Stimulated activated CD8-positive, alpha-beta memory T cell treated with anti-CD3 and anti-CD28 coated beads, Interleukin-7, amount 100 ng/mL, for 48 hours (primary cell): ENCODE measurements around the gene CYP3A5.
"Not testable (repeated sequence)": the region's sequence is repeated elsewhere in the genome, so short reads cannot be mapped to it uniquely, and the experiment has no call there.

Source experiments
- DNase-seq, 2 donors: peaks; one replicate each; pipeline ENCODE4 v3.0.0-alpha.2; 2020; ENCODE audit warnings: low read depth in 1 of 2; ENCODE audit errors: extremely low read depth in 1 of 2

CYP3A5 gene

DNA sequence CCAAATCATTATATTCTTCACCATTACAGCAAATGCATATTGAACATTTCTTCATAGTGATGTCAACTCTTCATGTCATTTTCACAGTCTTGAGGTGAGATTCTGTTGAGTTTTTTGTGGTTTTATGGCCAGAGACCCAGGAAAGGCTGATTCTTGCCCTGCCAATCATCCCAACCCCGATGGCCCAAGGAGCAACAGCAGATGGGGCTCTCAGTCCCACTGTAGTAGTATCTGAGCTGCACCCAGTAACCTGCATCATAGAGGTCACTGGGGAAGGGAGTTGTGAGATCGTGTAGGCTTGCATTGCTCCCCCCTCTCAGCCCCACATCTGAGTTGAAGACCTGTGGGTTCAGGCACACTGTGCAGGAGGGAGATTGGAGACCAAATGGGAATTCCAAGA is 36.3 kb downstream of the CYP3A5 start:
- no peak for DNase-seq

DNA sequence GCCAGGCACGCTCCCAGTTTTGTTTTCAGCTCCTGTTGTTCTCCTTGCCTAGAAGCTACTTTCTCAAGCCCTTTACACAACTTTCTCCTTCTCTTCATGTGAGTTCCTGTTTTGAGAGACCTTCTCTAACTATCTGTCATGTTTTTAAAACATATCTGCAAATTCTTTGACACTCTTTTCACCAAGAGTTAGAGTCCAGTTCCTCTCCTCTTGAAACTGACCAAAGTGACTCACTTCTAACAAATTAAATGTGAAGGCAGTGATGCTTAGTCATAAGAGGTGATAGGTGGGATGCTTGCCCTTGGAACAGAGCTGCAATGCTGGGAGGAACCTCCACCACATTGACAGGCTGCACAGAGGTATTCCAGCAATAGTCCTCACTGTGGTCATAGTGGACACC is 37.8 kb downstream of the CYP3A5 start:
- no peak for DNase-seq

DNA sequence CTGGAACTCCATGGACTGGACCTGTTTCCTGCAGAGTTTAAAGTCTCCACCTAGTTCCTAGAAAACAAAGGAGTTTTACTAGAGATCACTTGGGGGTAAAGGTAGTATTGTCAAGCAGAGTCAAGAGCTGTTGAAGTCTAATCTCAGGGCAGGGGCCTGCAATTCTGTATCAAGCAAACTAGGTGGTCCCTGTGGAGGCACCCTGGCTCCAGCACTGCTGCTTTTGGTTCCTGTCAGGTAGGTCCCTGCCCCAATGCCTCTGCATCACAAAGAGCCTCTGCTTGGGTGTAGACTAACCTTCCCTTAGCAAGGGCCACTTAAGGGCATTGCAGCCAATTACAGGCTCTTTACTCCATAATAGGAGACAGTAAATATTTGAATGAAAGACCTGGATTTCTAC is 40.5 kb downstream of the CYP3A5 start:
- no peak for DNase-seq

DNA sequence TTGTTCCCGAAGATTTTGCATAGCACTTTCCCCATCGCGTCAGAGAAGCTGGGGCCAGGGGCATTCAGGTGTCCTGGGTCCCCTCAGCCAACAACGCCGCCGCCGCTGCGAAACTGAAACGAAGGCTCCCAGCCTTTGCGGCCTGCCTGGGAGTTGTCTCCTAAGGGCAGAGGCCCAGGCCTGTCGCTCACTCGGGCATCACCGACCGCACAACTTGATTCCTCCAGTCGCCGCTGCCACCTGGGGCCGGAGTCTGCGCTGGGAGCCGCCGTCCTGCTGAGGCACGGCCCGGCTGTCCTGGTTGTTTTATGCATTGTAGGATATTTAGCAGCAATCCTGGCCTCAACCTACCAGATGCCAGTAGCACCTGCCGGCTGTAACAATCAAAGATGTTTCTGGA is 41.1 kb downstream of the CYP3A5 start:
- no peak for DNase-seq

DNA sequence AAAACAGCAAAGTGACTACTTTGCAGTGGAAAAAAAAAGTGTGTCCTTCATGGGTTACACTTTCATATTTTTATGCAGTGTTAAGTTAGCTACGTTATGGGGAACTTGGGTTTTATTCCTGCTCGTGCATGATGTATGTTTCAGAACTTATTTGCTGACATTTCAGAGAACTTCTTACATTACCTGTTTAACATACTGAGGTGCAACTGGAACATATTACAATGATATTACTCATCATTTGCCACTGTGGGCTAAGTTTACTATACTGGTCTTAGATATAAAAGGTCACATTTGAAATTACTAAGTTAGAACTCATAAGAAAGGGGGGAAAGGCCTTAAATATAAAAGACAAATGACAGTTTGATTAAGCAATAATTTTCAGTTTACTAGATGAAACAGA is 42.4 kb downstream of the CYP3A5 start:
- not testable (repeated sequence) for DNase-seq

DNA sequence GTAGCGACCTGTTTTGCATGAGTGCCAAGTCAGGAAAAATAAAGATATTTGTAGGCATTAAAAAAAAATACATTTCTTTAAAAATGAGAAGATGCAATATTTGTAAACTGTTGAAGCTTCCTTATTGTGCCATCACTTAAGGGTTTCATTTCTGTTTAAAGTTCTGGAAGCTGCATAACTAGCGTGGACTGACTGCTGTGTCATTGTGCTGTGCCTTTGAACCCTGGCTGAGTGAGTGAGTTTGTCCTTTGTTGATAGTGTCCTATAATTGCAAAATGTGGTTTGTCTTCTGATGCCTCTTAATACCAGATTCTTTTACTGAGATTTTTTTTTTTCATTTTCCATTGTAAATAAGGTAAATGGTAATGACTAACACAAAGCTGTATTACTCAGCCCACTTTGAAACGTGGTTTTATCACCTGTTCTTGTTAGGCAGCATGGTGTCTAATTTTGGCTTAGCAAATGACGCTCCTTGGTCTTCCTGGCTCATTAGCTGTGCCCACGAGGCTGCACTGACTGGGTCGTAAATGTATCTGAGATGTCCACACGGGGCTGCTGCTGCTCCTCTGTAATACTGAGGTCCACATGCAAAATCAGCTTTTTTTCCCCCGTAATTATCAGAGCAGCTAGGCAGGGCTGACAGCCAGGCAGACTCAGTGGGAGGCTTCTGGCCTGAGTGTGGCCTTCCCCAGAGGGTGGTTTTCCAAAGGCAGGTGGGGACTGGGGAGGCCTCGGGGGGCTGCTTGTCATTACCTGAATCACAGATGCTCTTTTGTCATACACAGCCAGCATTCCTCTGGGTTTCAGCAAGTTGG is 48.3 kb downstream of the CYP3A5 start:
- peak; percentile 10 to 43 for DNase-seq

DNA sequence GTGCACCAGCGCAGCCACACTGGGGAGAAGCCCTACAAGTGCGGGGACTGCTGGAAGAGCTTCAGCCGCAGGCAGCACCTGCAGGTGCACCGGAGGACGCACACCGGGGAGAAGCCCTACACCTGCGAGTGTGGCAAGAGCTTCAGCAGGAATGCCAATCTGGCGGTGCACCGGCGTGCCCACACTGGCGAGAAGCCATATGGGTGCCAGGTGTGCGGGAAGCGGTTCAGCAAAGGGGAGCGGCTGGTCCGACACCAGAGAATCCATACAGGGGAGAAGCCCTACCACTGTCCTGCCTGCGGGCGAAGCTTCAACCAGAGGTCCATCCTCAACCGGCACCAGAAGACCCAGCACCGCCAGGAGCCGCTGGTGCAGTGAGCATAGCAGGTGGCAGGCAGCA is 50.2 kb downstream of the CYP3A5 start:
- no peak for DNase-seq

DNA sequence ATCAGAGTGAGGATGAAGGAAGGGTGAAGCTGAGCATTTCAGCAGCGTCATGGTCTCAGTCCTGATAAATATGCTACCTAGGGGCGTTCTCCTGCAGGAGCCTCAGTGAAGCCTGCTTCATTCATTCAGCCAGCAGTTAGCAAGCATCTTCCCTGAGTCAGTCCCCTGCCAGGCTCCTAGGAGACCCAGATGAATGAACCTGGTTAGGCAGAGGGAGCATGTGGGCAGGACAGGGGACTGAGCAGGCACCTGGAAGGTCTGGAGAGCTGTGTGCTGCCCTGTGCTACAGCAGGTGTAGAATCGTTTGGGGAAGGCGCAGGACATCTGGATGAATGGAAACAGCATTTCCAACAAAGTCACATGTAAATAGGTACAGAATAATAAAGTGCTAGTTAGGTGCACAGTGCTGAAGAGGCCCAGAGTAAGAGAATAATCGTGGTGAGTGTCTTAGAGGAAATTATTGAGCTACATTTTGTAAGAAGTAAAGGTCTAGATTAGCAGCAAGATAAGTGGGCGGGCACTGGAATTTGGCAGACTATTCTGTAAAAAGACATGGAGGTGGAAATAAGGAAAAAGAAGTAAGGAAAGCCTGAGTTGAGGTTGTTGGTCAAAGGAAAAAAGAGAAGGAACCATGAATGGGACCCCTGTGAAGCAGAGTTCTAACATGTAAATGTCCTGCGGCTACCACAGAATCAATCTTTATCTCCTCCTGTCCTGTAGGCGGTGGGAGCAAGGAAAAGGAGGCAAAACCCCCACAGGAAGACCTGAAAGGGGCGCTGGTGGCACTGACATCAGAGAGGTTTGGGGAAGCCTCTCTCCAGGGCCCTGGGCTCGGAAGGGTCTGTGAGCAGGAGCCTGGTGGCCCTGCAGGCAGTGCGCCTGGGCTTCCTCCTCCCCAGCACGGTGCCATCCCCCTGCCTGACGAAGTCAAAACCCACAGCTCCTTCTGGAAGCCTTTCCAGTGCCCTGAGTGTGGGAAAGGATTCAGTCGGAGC is 51.0 kb downstream of the CYP3A5 start:
- no peak for DNase-seq

DNA sequence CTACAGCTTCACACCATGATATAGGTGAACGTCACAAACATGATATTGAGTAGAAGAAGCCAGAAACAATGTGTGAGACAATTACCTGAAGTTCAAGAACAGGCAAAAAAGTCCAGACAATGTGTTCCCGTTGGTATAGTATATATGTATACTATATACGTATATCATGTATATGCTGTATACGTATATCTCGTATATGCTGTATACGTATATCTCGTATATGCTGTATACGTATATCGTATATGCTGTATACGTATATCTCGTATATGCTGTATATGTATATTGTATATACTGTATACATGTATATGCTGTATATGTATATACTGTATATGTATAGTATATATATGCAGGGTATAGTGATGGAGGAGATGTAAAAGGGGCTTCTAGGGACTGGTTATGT is 52.3 kb downstream of the CYP3A5 start:
- DNase-seq = no peak

DNA sequence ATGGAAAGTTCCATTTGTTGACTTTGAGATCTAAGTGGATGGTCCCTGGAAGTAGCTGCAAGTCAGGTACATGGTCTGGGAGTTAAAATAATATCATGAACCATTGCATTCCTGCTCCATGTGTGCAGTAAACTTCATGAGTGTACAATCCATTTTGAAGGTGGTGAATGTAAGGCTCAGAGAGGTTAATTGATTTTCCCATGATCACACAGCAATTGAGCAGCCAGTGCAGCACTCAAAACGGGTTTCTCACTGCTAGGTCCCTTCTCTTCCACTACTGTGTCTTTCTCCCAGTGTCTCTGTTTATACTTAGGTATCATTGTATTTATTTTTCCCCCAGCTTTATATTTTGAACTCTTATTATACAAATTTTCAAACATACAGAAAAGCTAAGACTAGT is 53.1 kb downstream of the CYP3A5 start:
- no peak for DNase-seq

DNA sequence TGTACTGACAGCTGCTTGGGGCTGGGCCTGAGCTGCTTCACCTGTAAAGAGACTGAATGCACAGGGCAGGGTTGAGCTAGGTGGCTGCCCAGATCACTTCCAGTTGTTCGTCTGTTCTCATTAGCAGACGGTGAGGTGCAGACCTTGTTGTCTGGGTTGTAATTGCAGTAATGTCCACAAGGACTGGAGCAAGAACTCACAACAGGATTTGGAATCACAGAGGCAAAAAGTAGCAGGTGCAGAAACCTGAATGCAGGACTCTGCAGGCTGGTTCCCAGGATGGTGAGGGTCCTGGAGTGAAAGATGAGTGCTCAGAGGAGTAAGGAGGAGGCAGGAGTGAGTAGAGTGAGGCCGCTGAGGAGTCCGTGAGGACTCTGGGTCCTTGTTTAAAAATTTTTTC is 53.8 kb downstream of the CYP3A5 start:
- DNase-seq = no peak

DNA sequence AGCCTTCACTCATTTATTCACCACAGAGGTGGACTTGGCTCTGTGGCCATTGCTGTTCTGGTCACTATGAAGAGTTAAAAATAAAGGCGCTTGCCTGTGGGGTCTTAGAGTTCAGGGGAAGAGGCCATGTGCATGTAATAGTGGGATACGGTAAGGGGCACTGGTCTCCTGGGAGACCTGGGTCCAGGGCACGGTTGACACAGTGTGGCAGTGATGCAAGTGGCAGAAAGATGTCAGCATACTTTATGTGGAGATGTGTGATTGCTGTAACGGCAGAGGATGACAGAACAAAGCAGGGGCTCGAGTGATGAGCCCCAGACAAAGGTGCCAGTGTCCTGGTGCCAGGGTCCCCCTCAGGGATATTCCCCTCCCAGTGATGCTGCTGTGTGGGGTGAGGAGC is 54.5 kb downstream of the CYP3A5 start:
- DNase-seq = no peak

DNA sequence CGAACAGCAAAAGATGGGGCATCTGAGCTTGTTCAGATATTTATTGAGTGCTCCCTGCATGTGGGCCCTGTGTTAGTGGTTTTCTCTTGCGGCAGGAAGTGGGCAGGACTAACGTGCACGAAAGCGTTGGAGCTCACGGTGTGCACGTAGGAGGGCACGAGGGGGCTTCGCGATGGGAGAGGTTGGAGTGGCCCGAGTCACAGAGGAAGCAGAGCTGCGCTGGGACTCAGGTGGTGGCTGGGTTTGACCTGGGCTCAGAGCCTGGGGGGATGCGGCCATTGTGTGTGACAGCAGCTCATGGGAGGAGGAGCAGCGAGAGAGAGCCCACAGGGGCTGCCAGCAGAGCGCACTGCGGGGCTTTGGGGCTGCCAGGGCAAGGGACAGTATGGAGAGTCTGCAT is 55.3 kb downstream of the CYP3A5 start:
- DNase-seq = peak; percentile 62 to 74

DNA sequence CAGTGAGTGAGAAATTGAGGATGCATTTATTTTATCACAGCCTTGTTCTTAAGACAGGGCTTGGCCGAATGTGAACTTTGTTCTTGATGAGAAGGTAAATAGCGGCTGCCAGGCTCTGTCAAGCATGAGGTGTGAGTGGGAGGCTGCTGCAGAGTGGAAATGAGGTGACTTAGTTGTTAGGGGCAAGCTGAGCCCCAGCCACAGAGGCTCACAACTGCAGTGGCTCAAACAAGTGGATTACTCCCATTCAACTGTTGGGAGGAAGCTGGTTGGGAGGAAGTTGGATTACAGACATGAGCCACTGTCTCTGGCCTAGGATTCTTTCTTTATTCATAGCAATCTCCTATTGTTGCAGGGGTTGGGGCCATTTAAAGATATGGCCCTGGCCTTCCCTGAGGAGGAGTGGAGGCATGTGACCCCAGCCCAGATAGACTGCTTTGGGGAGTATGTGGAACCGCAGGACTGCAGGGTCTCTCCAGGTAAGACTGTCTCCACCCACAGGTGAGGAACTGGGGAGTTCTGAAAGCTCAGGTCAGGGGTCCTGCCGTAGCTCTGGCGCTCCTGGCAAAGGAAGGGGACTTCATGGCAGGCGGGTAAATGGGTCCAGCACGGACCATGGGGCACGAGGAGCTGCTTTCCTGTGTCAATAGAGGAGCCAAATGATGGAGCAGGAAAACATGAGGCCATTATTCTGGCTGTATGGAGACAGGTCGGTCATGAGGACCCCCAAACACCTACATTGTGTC is 55.9 kb downstream of the CYP3A5 start:
- peak; percentile 14 to 45 for DNase-seq

DNA sequence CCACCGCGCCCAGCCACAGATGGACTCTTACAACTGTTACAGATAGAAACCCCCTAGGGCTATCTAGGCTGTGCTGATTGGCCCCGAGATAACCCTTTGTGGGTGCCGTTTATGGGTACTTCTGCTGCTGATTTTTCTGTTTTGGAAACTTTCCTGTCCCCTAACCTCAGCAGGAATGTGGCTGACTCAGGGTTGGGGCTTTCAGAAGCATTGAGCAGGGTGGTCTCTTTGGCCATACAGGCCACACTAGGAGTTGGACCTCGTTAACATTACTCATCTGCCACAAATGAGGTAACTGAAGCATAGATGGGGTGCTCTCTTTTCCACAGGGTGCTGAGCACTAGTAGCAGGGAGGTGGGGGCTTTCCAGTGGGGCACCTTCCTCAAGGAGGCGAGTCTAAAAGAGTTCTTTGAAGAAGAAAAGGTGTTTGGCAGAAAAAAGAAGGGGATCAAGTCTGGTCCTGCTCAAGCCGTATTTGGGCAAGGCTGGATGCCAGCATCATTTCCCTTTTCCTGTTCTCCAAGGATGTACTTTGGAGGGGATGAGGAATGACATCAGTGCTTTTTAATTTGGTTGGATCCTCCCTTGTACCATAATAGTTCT is 56.6 kb downstream of the CYP3A5 start:
- peak; percentile 36 to 68 for DNase-seq

DNA sequence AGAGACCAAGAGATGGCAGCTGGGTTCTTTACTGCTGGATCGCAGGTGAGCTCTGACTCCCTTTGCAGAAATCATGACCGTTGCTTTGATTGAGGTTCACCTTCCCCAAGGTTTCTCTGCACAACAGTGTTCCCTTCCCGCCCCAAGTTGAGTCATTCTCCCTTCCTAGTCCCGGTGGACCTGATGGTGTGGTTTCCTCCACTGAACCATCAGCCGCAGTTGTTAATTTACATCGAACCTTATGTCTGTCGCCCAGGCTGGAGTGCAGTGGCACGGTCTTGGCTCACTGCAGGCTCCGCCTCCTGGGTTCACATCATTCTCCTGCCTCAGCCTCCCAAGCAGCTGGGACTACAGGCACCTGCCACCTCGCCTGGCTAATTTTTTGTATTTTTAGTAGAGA is 57.2 kb downstream of the CYP3A5 start:
- no peak for DNase-seq

DNA sequence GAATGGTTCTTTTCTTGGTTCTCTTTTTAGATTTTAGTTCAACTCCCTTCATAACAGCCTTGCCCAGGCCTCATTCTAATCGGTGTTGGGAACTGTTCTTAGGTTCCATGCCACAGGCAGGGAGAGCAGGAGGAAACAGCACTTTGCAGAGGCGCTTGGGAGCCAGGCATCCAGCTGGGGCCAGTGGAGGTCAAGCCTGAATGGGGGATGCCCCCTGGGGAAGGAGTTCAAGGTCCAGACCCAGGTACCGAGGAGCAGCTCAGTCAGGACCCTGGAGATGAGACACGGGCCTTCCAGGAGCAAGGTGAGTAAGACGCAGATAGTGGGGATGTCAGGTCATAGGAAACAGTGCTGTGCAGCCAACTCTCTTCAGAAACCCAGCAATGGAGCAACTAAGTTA is 58.5 kb downstream of the CYP3A5 start:
- DNase-seq = no peak

DNA sequence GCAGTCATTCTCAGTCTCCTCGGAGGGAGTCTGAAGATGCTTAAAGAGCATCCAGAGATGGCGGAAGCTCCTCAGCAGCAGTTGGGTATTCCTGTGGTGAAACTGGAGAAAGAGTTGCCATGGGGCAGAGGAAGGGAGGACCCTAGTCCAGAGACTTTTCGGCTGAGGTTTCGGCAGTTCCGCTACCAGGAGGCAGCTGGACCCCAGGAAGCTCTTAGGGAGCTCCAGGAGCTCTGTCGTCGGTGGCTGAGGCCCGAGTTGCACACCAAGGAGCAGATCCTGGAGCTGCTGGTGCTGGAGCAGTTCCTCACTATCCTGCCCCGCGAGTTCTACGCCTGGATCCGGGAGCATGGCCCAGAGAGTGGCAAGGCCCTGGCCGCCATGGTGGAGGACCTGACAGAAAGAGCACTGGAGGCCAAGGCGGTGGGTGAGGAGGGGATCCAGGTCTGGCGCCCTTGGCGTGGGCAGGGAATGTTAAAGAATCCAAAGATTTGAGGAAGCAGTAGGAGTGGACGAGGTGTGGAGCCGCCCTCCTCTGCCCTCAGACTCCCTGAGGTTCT is 60.1 kb downstream of the CYP3A5 start:
- no peak for DNase-seq

DNA sequence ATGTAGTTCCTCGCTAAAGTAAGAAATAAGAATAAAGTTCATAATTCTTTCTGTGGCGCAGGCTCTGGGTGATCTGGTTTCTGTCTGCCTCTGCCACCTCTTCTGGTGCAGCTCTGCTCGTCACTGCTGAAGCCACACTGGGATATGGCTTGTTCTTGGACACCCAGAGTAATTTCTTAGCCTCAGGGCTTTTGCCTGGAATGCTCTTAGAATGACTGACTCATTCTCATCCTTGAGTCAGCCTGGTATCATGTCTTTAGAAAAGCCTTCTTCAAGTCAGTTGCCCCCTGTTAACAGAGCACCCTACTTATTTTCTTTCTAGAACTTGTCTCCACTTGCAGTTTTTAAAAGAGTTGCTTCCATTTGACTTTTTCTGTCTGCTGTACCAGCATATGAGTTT is 61.1 kb downstream of the CYP3A5 start:
- DNase-seq = no peak

DNA sequence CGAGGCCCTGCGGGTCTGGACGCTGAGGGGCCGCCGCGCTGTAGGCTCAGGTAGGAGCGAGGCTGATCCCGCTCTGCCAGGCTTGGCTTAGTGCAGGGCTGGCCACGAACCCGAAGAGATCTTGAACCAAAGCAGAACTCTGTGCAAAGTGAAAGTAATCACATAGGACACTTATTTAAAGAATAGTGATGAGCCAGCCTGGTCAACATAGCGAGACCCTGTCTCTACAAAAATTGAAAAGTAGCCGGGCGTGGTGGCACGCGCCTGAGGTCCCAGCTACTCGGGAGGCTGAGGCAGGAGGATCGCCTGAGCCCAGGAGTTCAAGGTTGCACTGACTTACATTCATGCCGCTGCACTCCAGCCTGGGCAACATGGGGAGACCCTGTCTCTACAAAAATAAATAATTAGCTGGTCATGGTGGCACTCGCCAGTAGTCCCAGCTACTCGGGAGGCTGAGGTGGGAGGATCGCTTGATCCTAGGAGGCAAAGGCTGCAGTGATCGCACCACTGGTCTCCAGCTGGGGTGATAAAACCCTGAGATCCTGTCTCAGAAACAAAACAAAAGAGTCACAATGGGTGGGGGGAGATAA is 62.5 kb downstream of the CYP3A5 start:
- DNase-seq = no peak
